ENCODE results near the gene PLAC1. TPM values are rescaled to one million over a fixed set of nuclear protein-coding genes. Genes with fewer than 3 reads are reported as not detected.

PLAC1 gene
- total RNA-seq, 1 experiment from 2014 or later = 0.34 TPM

DNA sequence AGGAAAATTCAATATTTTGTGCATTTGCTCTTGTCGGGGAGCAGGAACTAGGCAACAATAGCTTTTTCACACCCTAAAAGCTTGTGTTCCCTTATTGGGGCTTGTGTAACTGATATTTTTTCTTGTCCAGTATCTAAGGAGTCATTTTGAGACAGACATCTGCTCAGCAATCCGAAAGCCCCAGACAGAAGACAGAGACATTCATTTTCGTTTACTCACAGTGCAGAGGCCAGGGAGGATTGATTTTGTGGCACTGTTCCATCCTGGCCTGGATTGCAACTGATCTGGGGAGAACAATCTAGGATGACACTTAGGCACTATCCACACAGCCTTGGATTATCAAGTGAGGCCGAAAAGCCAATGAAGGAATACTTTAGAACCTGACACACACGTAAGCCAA is 27.4 kb upstream of the PLAC1 start:
- H3K4me1 ChIP-seq (ENCODE audit: control insufficient read depth in 1 of 2, insufficient read depth in 2 of 2, low read length in 2 of 2) = peaks cover 0 to 17% of the 10 kb centered on the region in 2 experiments; a peak in 2 of 4 replicates
- no peak overlapping the region for H3K4me2 ChIP-seq (ENCODE audit: low read length)
- no peaks in the 10 kb centered on the region for H3K79me2 ChIP-seq (ENCODE audit: insufficient read depth, low read length)
- intact Hi-C loops (cut with micrococcal nuclease) = no loop called here
- CTCF ChIA-PET = no interaction called here
- no peak overlapping the region for H2AFZ ChIP-seq (ENCODE audit: low read depth, low read length, poor library complexity, severe bottlenecking)
- TF ChIP-seq SP1 (IDR thresholded peaks at IDR 0.05; ENCODE audit: low read depth) (no peak), ATF3 (IDR thresholded peaks at IDR 0.05) (no peak), ZFX (IDR thresholded peaks at IDR 0.05) (no peak), EZH2phosphoT487 (IDR thresholded peaks at IDR 0.05; ENCODE audit: borderline replicate concordance) (no peak), POLR2A (IDR thresholded peaks at IDR 0.05; ENCODE audit: borderline replicate concordance, extremely low read depth, insufficient read depth, insufficient read length) (no peak), ZNF274 (IDR thresholded peaks at IDR 0.05; ENCODE audit: low read depth, low read length) (no peak), CEBPB (IDR thresholded peaks at IDR 0.05; ENCODE audit: low read depth) (no peak)
- H4K20me1 ChIP-seq (ENCODE audit: insufficient read depth) = no peaks in the 10 kb centered on the region
- H3K9me3 ChIP-seq (ENCODE audit: control insufficient read depth in 1 of 2, insufficient read depth in 1 of 2, low read depth in 1 of 2, low read length in 2 of 2) = no peaks in the 10 kb centered on the region
- H3K4me3 ChIP-seq (replicated peaks in 1 of 2; ENCODE audit: low read depth in 1 of 2, low read length in 2 of 2) = no peak overlapping the region
- H3K9me2 ChIP-seq (ENCODE audit: insufficient read depth) = no peaks in the 10 kb centered on the region
- H3K27me3 ChIP-seq (ENCODE audit: insufficient read depth, low read length) = no peaks in the 10 kb centered on the region
- POLR2A ChIA-PET = no interaction called here
- RAD21 ChIA-PET (ENCODE audit: low non-redundant PET in 1 of 2, low total read pairs in 2 of 2, uncharacterized antibody in 2 of 2, unreplicated experiment in 2 of 2) = no interaction called here
- H3K9ac ChIP-seq (ENCODE audit: low read length) = no peak overlapping the region
- no peak for ATAC-seq
- H3K27ac ChIP-seq (ENCODE audit: low read depth, low read length) = no peak overlapping the region
- no peak for DNase-seq (ENCODE audit: low read depth, low spot score)
- no TSS peak for BruUV-seq (replicated peaks)
- no peaks in the 10 kb centered on the region for H3K36me3 ChIP-seq (ENCODE audit: control insufficient read depth in 1 of 2, insufficient read depth in 2 of 2, low read length in 2 of 2)

GRCh38 chrX:134684956-134685355 is 26.7 kb upstream of the PLAC1 start:
- Histone ChIP-seq H4K20me1 (ENCODE audit: insufficient read depth) (no peaks in the 10 kb centered on the region), H3K79me2 (ENCODE audit: insufficient read depth, low read length) (no peaks in the 10 kb centered on the region), H3K36me3 (ENCODE audit: control insufficient read depth in 1 of 2, insufficient read depth in 2 of 2, low read length in 2 of 2) (no peaks in the 10 kb centered on the region), H3K27me3 (ENCODE audit: insufficient read depth, low read length) (no peaks in the 10 kb centered on the region), H3K9ac (ENCODE audit: low read length) (no peak overlapping the region), H3K4me2 (ENCODE audit: low read length) (no peak overlapping the region), H3K9me3 (ENCODE audit: control insufficient read depth in 1 of 2, insufficient read depth in 1 of 2, low read depth in 1 of 2, low read length in 2 of 2) (no peaks in the 10 kb centered on the region), H3K27ac (ENCODE audit: low read depth, low read length) (no peak overlapping the region), H3K4me3 (replicated peaks in 1 of 2; ENCODE audit: low read depth in 1 of 2, low read length in 2 of 2) (no peak overlapping the region), H2AFZ (ENCODE audit: low read depth, low read length, poor library complexity, severe bottlenecking) (no peak overlapping the region), H3K9me2 (ENCODE audit: insufficient read depth) (no peaks in the 10 kb centered on the region), H3K4me1 (ENCODE audit: control insufficient read depth in 1 of 2, insufficient read depth in 2 of 2, low read length in 2 of 2) (peaks cover 0 to 17% of the 10 kb centered on the region in 2 experiments; a peak in 2 of 4 replicates)
- TF ChIP-seq ATF3 (IDR thresholded peaks at IDR 0.05) (no peak), POLR2AphosphoS5 (IDR thresholded peaks at IDR 0.05; ENCODE audit: low read depth, low read length) (no peak), YY1 (IDR thresholded peaks at IDR 0.05; ENCODE audit: extremely low read depth, insufficient replicate concordance, low read depth, low read length) (no peak), EZH2phosphoT487 (IDR thresholded peaks at IDR 0.05; ENCODE audit: borderline replicate concordance) (no peak), CTCF (IDR thresholded peaks at IDR 0.05 in 2 of 3, conservative IDR thresholded peaks at IDR 0.05 in 1 of 3; ENCODE audit: borderline replicate concordance in 1 of 3, insufficient read depth in 1 of 3, low read depth in 2 of 3, low read length in 2 of 3) (no peak), FOSL1 (IDR thresholded peaks at IDR 0.05; ENCODE audit: low read depth) (no peak), SRF (IDR thresholded peaks at IDR 0.05; ENCODE audit: low read depth) (no peak), CEBPB (IDR thresholded peaks at IDR 0.05; ENCODE audit: low read depth) (no peak)
- TF ChIP-seq, protein P1, sequence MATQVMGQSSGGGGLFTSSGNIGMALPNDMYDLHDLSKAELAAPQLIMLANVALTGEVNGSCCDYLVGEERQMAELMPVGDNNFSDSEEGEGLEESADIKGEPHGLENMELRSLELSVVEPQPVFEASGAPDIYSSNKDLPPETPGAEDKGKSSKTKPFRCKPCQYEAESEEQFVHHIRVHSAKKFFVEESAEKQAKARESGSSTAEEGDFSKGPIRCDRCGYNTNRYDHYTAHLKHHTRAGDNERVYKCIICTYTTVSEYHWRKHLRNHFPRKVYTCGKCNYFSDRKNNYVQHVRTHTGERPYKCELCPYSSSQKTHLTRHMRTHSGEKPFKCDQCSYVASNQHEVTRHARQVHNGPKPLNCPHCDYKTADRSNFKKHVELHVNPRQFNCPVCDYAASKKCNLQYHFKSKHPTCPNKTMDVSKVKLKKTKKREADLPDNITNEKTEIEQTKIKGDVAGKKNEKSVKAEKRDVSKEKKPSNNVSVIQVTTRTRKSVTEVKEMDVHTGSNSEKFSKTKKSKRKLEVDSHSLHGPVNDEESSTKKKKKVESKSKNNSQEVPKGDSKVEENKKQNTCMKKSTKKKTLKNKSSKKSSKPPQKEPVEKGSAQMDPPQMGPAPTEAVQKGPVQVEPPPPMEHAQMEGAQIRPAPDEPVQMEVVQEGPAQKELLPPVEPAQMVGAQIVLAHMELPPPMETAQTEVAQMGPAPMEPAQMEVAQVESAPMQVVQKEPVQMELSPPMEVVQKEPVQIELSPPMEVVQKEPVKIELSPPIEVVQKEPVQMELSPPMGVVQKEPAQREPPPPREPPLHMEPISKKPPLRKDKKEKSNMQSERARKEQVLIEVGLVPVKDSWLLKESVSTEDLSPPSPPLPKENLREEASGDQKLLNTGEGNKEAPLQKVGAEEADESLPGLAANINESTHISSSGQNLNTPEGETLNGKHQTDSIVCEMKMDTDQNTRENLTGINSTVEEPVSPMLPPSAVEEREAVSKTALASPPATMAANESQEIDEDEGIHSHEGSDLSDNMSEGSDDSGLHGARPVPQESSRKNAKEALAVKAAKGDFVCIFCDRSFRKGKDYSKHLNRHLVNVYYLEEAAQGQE (IDR thresholded peaks at IDR 0.05; ENCODE audit: low read depth) = no peak
- ChIA-PET CTCF (no interaction called here), POLR2A (interaction anchor here (0.7 kb wide), 1 partner anchor 49 kb away, joined by 3 read pairs; no protein-coding TSS in a partner anchor), RAD21 (ENCODE audit: low non-redundant PET in 1 of 2, low total read pairs in 2 of 2, uncharacterized antibody in 2 of 2, unreplicated experiment in 2 of 2) (no interaction called here)
- ATAC-seq = no peak
- intact Hi-C loops (cut with micrococcal nuclease) = no loop called here
- no peak for DNase-seq (ENCODE audit: low read depth, low spot score)
- BruUV-seq (replicated peaks) = no TSS peak
